ENCODE measurements around the gene POLR1H.

GRCh38 chr6:30047220-30047619, 13.8 kb upstream of the POLR1H start:
- TF ChIP-seq, protein P1, sequence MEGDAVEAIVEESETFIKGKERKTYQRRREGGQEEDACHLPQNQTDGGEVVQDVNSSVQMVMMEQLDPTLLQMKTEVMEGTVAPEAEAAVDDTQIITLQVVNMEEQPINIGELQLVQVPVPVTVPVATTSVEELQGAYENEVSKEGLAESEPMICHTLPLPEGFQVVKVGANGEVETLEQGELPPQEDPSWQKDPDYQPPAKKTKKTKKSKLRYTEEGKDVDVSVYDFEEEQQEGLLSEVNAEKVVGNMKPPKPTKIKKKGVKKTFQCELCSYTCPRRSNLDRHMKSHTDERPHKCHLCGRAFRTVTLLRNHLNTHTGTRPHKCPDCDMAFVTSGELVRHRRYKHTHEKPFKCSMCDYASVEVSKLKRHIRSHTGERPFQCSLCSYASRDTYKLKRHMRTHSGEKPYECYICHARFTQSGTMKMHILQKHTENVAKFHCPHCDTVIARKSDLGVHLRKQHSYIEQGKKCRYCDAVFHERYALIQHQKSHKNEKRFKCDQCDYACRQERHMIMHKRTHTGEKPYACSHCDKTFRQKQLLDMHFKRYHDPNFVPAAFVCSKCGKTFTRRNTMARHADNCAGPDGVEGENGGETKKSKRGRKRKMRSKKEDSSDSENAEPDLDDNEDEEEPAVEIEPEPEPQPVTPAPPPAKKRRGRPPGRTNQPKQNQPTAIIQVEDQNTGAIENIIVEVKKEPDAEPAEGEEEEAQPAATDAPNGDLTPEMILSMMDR (IDR thresholded peaks at IDR 0.05; ENCODE audit: low read depth, low read length) = no peak
- no peak for TF ChIP-seq EZH2phosphoT487 (IDR thresholded peaks at IDR 0.05; ENCODE audit: low read depth)
